ENCODE results near the gene AGAP1.

DNA sequence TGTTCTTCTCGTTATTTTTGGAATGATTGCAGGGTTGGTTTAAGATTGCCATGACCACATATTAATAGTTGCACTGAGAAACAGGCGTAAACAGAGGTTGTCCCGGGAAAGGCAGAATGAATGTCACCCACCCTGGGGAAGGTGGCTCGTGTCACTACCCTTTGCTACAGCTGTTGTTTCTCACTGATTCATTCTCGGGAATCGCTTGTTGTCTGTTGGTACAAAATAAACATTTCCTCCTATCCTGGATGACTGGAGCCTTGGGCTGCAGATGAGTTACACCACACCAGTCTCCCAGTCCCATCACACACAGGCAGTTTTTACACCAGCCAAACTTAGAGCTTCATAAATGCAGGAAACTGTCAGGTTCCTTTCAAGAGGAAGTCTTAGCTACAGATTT lies 457.6 kb downstream of the AGAP1 start:
- TF ChIP-seq, protein P1, sequence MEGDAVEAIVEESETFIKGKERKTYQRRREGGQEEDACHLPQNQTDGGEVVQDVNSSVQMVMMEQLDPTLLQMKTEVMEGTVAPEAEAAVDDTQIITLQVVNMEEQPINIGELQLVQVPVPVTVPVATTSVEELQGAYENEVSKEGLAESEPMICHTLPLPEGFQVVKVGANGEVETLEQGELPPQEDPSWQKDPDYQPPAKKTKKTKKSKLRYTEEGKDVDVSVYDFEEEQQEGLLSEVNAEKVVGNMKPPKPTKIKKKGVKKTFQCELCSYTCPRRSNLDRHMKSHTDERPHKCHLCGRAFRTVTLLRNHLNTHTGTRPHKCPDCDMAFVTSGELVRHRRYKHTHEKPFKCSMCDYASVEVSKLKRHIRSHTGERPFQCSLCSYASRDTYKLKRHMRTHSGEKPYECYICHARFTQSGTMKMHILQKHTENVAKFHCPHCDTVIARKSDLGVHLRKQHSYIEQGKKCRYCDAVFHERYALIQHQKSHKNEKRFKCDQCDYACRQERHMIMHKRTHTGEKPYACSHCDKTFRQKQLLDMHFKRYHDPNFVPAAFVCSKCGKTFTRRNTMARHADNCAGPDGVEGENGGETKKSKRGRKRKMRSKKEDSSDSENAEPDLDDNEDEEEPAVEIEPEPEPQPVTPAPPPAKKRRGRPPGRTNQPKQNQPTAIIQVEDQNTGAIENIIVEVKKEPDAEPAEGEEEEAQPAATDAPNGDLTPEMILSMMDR (IDR thresholded peaks at IDR 0.05): no peak
- TF ChIP-seq POLR2A (IDR thresholded peaks at IDR 0.05): no peak
